Kidney epithelial cell (primary cell): Measurements from ENCODE around the gene KCNG2. TPM values are rescaled to one million over a fixed set of nuclear protein-coding genes. Genes with fewer than 3 reads are reported as not detected.

Source experiments
- DNase-seq: peaks from one replicate; pipeline ENCODE4 v3.0.0-alpha.2; 2010; ENCODE audit warnings: low read depth
- H3K27me3 ChIP-seq: 2 replicates; pipeline ENCODE4 v1.6.0; 2011; ENCODE audit warnings: low read length; ENCODE audit not compliant: control insufficient read depth, insufficient read depth
- H3K36me3 ChIP-seq: 2 replicates; pipeline ENCODE4 v1.5.1; 2011; ENCODE audit warnings: low read length; ENCODE audit not compliant: control insufficient read depth, insufficient read depth
- H3K4me3 ChIP-seq: 2 replicates; pipeline ENCODE4 v1.5.1; 2011; ENCODE audit warnings: low read depth, mild to moderate bottlenecking, control low read depth, low read length
- CTCF ChIP-seq: IDR thresholded peaks from 2 replicates; pipeline ENCODE4 v1.5.1; 2011; ENCODE audit warnings: mild to moderate bottlenecking, moderate library complexity, low read length, control low read depth, inconsistent platforms; ENCODE audit not compliant: insufficient read depth, poor library complexity, severe bottlenecking
- total RNA-seq: library from RNA; depleted of rRNA; stranded (reverse); fragments of >200 nt; gene quantifications from 2 replicates; pipeline ENCODE4 v1.2.3, GENCODE V29; 2015

KCNG2 gene
- total RNA-seq, 1 donor from 2014 or later, result not detected

- no peak for TF ChIP-seq CTCF
- Histone ChIP-seq H3K27me3 (peaks cover 35% of the 10 kb centered on the region), H3K4me3 (no peak overlapping the region), H3K36me3 (no peaks in the 10 kb centered on the region)
- no peak for DNase-seq
Observed at GRCh38 chr18:79792988-79793355, 4.8 kb upstream of the KCNG2 start.

- H3K27me3 ChIP-seq, result peaks cover 39% of the 10 kb centered on the region
- no peak for DNase-seq
- no peak for TF ChIP-seq CTCF
- no peaks in the 10 kb centered on the region for H3K36me3 ChIP-seq
- no peak overlapping the region for H3K4me3 ChIP-seq
Observed at GRCh38 chr18:79794846-79795245, 2.9 kb upstream of the KCNG2 start.

- Histone ChIP-seq H3K27me3 (peaks cover 43% of the 10 kb centered on the region), H3K36me3 (no peaks in the 10 kb centered on the region), H3K4me3 (no peak overlapping the region)
- no peak for DNase-seq
- TF ChIP-seq CTCF, result no peak
Observed at GRCh38 chr18:79795446-79795845, 2.3 kb upstream of the KCNG2 start.

GRCh38 chr18:79796016-79796415 lies 1.7 kb upstream of the KCNG2 start:
- no peak for DNase-seq
- TF ChIP-seq CTCF, result no peak
- peaks cover 48% of the 10 kb centered on the region for H3K27me3 ChIP-seq
- H3K36me3 ChIP-seq, result no peaks in the 10 kb centered on the region
- H3K4me3 ChIP-seq, result no peak overlapping the region

GRCh38 chr18:79796531-79797405 lies 970 bp upstream of the KCNG2 start:
- Histone ChIP-seq H3K36me3 (no peaks in the 10 kb centered on the region), H3K27me3 (peaks cover 51% of the 10 kb centered on the region), H3K4me3 (no peak overlapping the region)
- DNase-seq, result no peak
- no peak for TF ChIP-seq CTCF
